Left lung (tissue), 10 donors: ENCODE measurements around the gene OR5AU1. TPM values are rescaled to one million over a fixed set of nuclear protein-coding genes. Genes with fewer than 3 reads are reported as not detected.

ENCODE experiments used
- ATAC-seq: fragments of 200-7000 bp; cut with Tn5 transposase; one replicate; pipeline ENCODE4 v1.9.1; 2020; ENCODE audit warnings: moderate library complexity
- DNase-seq, 4 donors: peaks; one replicate each; pipeline ENCODE4 v3.0.0-alpha.2; 2013 to 2020
- H3K27ac ChIP-seq, 2 donors: fragments of 200-600 bp; sonication (generic) in 1 of 2; one replicate each; pipeline versions ENCODE4 v1.5.0 to v1.8.0; 2020 to 2021
- H3K27me3 ChIP-seq, 2 donors: fragments of 200-600 bp; sonication (generic) in 1 of 2; one replicate each; pipeline versions ENCODE4 v1.5.0 to v1.8.0; 2020 to 2021
- H3K36me3 ChIP-seq, 2 donors: fragments of 200-600 bp; sonication (generic) in 1 of 2; one replicate each; pipeline versions ENCODE4 v1.5.0 to v1.8.0; 2020 to 2021
- H3K4me1 ChIP-seq, 2 donors: fragments of 200-600 bp; one replicate each; pipeline ENCODE4 v1.8.0; 2021
- H3K4me3 ChIP-seq, 2 donors: fragments of 200-600 bp; sonication (generic) in 1 of 2; one replicate each; pipeline versions ENCODE4 v1.5.0 to v1.8.0; 2020 to 2021; ENCODE audit warnings: mild to moderate bottlenecking in 1 of 2
- H3K9me3 ChIP-seq, 2 donors: fragments of 200-600 bp; sonication (generic) in 1 of 2; one replicate each; pipeline versions ENCODE4 v1.5.0 to v1.8.0; 2020 to 2021
- CTCF ChIP-seq, 2 donors: fragments of 200-600 bp; sonication (generic) in 1 of 2; IDR thresholded peaks; one replicate each; pipeline versions ENCODE4 v1.5.0 to v1.8.0; 2021; ENCODE audit warnings: antibody characterized with exemption in 2 of 2
- intact Hi-C, 2 donors: fragments of 100-400 bp; cut with DNase I; formaldehyde crosslinking; loops; one replicate each; pipeline versions ENCODE4 v1.11.2 to v1.14.2; 2022
- polyA plus RNA-seq, 6 donors: library from polyadenylated mRNA; unstranded; fragments of 120-200 nt; gene quantifications; one replicate each; pipeline ENCODE4 v1.2.1, GENCODE V29; 2013; ENCODE audit not compliant: insufficient read length in 6 of 6
- total RNA-seq, 2 donors: library from RNA; stranded (reverse); fragmentation: NEBNext Ultra II Directional; extraction: Animal tissue kit (Norgen Biotek cat#: 25700); gene quantifications; one replicate each; pipeline ENCODE4 v1.2.1, GENCODE V29; 2021
- donor health status: DM: no; HTN: yes; CAD: no.
- donor health status: DM: no; HTN: no; CAD: no.

The OR5AU1 gene
- total and polyA plus RNA-seq, 8 donors = 0.04 to 0.49 (median 0.07) TPM; not detected in 2

DNA sequence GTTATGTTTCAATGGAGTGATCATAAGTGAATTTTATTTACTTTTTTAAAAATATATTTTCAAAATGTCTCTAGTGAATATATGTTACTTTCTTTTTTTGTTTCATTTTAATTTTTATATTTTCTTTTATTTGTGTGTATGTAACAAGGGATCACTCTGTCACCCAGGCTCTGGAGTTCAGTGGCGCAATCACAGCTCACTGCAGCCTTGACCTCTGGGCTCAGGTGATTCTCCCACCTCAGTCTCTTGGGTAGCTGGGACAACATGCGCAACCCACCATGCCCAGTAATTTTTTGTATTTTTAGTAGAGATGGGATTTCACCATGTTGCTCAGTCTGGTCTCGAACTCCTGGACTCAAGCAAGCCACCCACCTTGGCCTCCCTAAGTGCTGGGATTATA lies 36.9 kb downstream of the OR5AU1 start:
- Histone ChIP-seq H3K4me3 (no peak overlapping the region), H3K27ac (no peak overlapping the region), H3K4me1 (no peaks in the 10 kb centered on the region), H3K27me3 (no peaks in the 10 kb centered on the region), H3K36me3 (no peaks in the 10 kb centered on the region), H3K9me3 (no peaks in the 10 kb centered on the region)
- intact Hi-C loops = no loop called here
- TF ChIP-seq CTCF (IDR thresholded peaks at IDR 0.05) = no peak
- ATAC-seq = no peak
- no peak for DNase-seq

DNA sequence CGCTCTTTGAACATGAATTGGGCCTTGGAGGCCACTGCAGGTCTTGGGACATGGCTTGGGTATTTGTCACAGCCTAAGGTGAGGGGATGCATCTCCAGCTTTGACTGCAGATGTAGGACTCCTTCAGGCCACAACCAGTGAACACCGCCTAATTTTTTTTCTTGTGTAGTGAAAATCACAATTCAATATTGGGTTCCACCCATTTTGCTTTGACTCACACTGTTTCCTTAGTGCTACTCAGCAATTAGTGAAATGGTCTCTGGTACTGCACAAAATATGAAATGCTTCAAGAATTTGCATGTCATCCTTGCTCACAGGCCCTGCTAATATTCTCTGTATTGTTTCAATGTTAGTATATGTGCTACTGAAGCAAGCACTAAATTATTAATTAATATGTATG lies 42.5 kb downstream of the OR5AU1 start:
- H3K9me3 ChIP-seq = no peaks in the 10 kb centered on the region
- no peak for ATAC-seq
- no peaks in the 10 kb centered on the region for H3K4me1 ChIP-seq
- no peak for TF ChIP-seq CTCF (IDR thresholded peaks at IDR 0.05)
- intact Hi-C loops = no loop called here
- H3K27ac ChIP-seq = no peak overlapping the region
- DNase-seq = no peak
- H3K27me3 ChIP-seq = no peaks in the 10 kb centered on the region
- H3K36me3 ChIP-seq = no peaks in the 10 kb centered on the region
- H3K4me3 ChIP-seq = no peak overlapping the region

- H3K36me3 ChIP-seq = no peaks in the 10 kb centered on the region
- peaks cover 0 to 2% of the 10 kb centered on the region in 2 donors for H3K4me1 ChIP-seq
- no peak for TF ChIP-seq CTCF (IDR thresholded peaks at IDR 0.05)
- no peaks in the 10 kb centered on the region for H3K9me3 ChIP-seq
- no peak for DNase-seq
- no peaks in the 10 kb centered on the region for H3K27me3 ChIP-seq
- no peak for ATAC-seq
- H3K4me3 ChIP-seq = no peak overlapping the region
- H3K27ac ChIP-seq = no peak overlapping the region
- intact Hi-C loops = no loop called here
These were observed 43.6 kb downstream of the OR5AU1 start for GRCh38 chr14:21112255-21112654.

GRCh38 chr14:21109377-21110138 lies 46.3 kb downstream of the OR5AU1 start:
- no peak for TF ChIP-seq CTCF (IDR thresholded peaks at IDR 0.05)
- H3K36me3 ChIP-seq = no peaks in the 10 kb centered on the region
- H3K4me1 ChIP-seq = peaks cover 18 to 29% of the 10 kb centered on the region in 2 donors
- H3K27me3 ChIP-seq = no peaks in the 10 kb centered on the region
- intact Hi-C loops = no loop called here
- no peak for ATAC-seq
- no peak overlapping the region for H3K27ac ChIP-seq
- no peak for DNase-seq
- no peaks in the 10 kb centered on the region for H3K9me3 ChIP-seq
- H3K4me3 ChIP-seq = no peak overlapping the region

DNA sequence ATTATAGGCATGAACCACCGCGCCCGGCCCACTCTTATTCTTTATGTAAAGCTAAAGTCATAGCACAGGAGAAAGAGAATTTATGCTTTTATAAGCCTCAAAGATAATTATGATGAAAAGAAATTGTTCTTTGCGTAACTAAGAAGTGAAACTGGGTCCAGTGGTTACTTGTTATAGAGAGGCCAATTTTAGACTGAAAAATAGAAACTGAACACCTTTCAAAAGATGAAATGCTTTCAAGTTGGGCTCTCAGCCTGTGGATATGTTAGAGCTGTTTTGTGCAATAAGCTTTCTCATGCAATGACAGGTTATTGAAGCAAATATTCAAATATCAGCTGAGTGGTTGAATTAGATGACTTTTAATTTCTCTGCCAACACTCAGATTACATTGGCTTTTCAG lies 47.1 kb downstream of the OR5AU1 start:
- Histone ChIP-seq H3K4me3 (no peak overlapping the region), H3K27me3 (no peaks in the 10 kb centered on the region), H3K9me3 (no peaks in the 10 kb centered on the region), H3K36me3 (no peaks in the 10 kb centered on the region), H3K4me1 (peaks cover 19 to 34% of the 10 kb centered on the region in 2 donors), H3K27ac (no peak overlapping the region)
- intact Hi-C loops = no loop called here
- no peak for TF ChIP-seq CTCF (IDR thresholded peaks at IDR 0.05)
- no peak for DNase-seq
- no peak for ATAC-seq
